Fibroblast of villous mesenchyme (primary cell): ENCODE results near the gene IL36B. TPM values are rescaled to one million over a fixed set of nuclear protein-coding genes. Genes with fewer than 3 reads are reported as not detected.

ENCODE experiments used
- DNase-seq: peaks from one replicate; pipeline ENCODE4 v3.0.0-alpha.2; 2010; ENCODE audit warnings: low read depth
- H3K4me3 ChIP-seq: 2 replicates; pipeline ENCODE4 v1.5.1; 2011; ENCODE audit warnings: low read depth, mild to moderate bottlenecking, low read length
- CTCF ChIP-seq: IDR thresholded peaks from 2 replicates; pipeline ENCODE4 v1.5.1; 2012; ENCODE audit warnings: low read depth, mild to moderate bottlenecking, low read length; ENCODE audit not compliant: insufficient read depth
- total RNA-seq: library from RNA; depleted of rRNA; stranded (reverse); fragments of >200 nt; gene quantifications from 2 replicates; pipeline ENCODE4 v1.2.3, GENCODE V29; 2012

The IL36B gene
- total RNA-seq, 1 donor = not detected

GRCh38 chr2:113056521-113056920 lies 3.9 kb upstream of the IL36B start:
- no peak for TF ChIP-seq CTCF
- no peak for DNase-seq
- no peak overlapping the region for H3K4me3 ChIP-seq

GRCh38 chr2:113054066-113054465 lies 1.4 kb upstream of the IL36B start:
- H3K4me3 ChIP-seq = no peak overlapping the region
- no peak for DNase-seq
- no peak for TF ChIP-seq CTCF

GRCh38 chr2:113053666-113054065 lies 999 bp upstream of the IL36B start:
- TF ChIP-seq CTCF = no peak
- no peak for DNase-seq
- H3K4me3 ChIP-seq = no peak overlapping the region

DNA sequence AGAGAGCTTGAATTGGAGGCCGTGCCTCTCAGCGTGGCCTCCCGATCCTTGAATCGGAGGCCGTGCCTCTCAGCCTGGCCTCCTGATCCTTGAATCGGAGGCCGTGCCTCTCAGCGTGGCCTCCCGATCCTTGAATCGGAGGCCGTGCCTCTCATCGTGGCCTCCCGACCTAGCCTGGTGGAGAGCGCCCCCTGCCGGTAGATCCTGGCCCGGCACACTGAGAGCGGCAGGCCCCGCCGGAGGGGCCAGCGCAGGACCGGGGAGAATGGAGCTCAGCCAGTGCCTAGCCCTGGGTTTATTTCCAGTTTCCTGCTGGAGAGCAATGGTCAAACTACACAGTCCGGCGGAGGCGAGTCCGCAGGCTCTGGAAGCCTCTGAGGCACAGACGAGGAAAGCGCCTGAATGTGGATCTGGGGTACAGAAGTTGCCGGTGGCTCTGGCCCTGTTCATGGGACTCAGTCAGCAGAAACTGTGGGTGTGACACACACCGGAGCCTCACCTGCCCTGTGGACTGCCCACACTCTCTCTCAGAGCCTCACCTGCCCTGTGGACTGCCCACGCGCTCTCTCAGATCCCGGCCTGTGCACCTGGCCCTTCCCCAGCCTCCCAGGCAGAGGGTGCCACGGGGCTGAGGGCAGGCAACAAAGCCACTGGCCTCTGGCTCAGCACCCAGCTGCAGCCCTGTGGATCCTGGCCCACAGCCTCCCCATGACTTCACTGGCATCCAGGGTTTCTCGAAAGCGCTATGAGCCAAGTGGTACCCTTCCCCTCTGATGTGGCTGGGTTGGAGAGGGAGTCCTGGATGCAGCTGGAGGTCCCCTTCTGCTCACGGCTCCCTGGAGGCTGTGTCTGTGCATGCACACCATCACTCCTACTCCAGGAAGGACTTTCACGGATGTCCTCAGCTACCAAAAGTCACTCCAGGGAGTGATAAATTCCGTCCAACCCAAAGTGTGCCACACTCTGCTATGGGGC lies 1.5 kb downstream of the IL36B start:
- DNase-seq = no peak
- TF ChIP-seq CTCF = no peak
- no peak overlapping the region for H3K4me3 ChIP-seq

DNA sequence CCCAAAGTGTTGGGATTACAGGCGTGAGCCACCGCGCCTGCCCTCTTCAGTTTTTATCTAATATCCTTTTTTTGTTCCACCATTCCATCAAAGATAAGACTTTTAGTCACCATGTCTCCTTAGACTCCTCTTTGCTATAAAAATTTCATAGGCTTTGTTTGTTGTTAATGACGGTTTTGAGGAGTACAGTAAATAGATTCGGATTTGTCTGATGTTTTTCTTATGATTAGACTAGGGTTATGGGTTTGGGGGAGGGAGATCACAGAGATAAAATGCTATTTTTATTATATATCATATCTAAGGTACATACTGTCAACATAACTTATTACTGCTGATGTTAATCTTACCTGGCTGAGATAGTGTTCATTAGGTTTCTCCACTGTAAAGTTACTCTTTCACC lies 6.2 kb downstream of the IL36B start:
- DNase-seq = no peak
- TF ChIP-seq CTCF = no peak

DNA sequence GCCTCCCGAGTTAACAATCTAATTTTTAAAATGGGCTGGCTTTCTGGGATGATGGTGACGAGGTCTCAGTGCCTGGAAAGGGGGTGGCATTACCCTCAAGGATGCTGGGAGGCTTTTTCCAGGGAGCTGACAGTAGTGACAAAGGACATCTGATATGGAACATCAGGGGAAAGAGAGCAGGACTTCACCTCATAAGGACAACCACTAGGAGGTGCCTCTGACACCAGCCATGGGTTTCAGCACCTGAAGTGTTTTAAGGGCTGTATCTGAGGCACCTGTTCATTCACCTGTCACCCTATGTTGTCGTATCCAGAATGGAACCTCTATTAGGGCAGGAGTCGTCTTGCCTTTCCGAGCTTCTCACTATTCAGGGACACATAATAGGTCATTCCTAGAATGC lies 10.8 kb downstream of the IL36B start:
- no peak overlapping the region for H3K4me3 ChIP-seq

More for the DNA sequence above, 6.2 kb downstream of the IL36B start:
- H3K4me3 ChIP-seq = no peak overlapping the region

More for the DNA sequence above, 10.8 kb downstream of the IL36B start:
- no peak for TF ChIP-seq CTCF
- DNase-seq = no peak
